HS-27A (cell line): ENCODE results near the gene VARS2.

ENCODE experiments used
- DNase-seq: peaks from one replicate; pipeline ENCODE4 v3.0.0-alpha.2; 2012; ENCODE audit warnings: low read depth, missing footprints

Gene VARS2

GRCh38 chr6:30884521-30885480 lies 29.2 kb upstream of the VARS2 start:
- DNase-seq, result no peak

DNA sequence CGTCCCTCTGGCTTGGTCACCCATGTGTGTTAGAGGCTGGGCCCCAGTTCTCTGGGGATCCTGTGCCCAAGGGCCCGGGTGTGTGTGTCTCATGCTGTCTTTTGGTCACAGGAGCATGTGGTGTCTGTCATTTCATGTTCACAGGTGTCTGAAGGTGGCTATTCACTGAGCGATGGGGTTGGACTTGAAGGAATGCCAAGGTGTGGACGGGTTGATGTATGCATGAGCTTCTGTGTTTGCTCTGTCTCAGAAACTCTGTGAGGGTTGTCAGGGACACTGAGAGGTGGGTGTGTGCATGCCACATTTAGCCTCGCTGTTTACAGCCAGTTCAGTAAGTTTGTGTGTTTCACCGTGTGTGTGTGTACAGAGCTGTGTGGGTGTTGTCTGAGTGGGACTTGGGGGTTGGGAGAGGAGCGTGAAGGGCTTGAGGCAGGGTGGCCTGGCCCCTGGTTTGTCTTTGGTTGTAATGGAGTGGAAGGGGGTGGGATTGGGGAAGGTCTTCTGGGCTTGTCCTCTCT lies 28.5 kb upstream of the VARS2 start:
- DNase-seq, result no peak

DNA sequence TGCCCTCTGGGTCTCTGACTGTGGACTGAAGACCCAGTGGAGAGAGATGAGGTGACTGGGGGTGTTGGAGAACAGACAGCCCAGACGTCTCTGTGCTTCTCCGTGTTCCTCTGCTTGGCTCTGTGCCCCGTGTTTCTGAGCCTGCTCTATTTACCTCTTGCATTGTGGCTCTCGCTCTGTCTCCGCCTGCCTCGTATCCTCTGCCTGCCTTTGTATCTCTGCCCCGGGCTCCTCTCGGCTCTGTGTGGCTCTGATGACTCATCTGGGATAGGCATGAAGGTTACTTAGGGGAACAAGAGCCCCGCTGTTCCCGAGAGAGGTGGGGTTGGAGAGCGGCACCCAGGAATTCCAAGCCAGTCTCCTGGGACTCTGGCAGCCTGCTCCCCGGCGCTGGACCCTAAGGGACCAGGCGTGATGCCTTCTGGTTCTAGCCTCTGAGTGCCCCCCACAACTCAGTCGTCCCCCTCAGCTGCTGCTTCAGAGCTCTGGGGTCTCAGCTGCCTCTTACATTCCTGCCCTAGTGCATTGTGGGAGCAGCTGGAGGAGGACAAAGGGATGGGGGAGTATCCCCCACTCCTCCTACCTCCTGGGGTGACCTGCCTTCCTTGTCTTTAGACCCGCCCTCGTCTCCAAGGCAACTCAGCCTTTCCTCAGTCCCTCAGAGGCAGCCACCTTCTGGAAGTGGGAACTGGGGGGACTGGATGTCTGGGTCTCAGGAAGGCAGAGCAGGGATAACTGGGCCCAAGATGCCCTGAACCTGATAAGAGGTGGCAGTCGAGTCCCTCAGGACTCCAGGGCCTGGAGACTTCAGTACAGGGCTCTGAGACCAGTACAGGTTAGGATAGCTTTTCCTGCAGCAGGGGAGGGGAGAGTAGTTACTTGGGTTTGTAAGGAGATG lies 27.8 kb upstream of the VARS2 start:
- peak; percentile 51 for DNase-seq

- no peak for DNase-seq
Observed at GRCh38 chr6:30886897-30887255, 27.2 kb upstream of the VARS2 start.

GRCh38 chr6:30887901-30888815 lies 25.9 kb upstream of the VARS2 start:
- DNase-seq, result no peak

DNA sequence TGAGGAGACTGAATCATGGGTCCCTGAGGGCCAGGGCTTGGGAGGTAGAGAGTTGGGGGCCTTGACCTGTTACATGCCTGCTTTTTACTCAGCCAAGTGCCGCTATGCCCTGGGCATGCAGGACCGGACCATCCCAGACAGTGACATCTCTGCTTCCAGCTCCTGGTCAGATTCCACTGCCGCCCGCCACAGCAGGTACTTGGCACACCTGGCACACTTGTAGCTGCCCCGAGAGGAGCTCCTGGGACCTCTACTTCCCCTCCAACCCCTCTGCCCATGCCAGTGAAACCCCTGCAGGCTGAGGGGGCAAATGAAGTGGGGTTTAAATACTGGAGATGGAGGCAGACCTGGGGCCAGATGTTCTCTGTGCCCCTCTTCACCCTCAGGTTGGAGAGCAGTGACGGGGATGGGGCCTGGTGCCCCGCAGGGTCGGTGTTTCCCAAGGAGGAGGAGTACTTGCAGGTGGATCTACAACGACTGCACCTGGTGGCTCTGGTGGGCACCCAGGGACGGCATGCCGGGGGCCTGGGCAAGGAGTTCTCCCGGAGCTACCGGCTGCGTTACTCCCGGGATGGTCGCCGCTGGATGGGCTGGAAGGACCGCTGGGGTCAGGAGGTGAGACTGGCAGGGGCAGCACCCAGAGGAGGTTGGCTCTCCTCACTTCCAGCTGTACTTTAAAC lies 25.1 kb upstream of the VARS2 start:
- no peak for DNase-seq

DNA sequence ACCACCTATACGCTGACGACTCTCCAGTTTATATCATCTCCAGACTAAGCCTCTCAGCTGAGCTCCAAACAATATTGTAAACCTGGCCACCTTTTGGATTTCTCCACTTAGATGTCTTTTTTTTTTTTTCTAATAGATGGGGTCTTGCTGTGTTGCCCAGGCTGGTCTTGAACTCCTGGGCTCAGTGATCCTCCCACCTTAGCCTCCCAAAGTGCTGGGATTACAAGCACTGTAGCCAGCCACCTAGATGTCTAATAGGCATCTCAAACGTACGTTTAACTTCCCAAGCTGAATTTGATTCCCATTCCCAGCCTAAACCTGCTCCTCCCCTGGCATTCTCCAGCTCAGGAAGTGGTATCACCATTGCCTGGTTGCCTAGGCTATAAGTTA lies 24.5 kb upstream of the VARS2 start:
- no peak for DNase-seq

GRCh38 chr6:30889921-30890645 lies 24.0 kb upstream of the VARS2 start:
- no peak for DNase-seq

- DNase-seq, result no peak
Observed at GRCh38 chr6:30890646-30891449, 23.2 kb upstream of the VARS2 start.

GRCh38 chr6:30891450-30891723 lies 22.7 kb upstream of the VARS2 start:
- no peak for DNase-seq

DNA sequence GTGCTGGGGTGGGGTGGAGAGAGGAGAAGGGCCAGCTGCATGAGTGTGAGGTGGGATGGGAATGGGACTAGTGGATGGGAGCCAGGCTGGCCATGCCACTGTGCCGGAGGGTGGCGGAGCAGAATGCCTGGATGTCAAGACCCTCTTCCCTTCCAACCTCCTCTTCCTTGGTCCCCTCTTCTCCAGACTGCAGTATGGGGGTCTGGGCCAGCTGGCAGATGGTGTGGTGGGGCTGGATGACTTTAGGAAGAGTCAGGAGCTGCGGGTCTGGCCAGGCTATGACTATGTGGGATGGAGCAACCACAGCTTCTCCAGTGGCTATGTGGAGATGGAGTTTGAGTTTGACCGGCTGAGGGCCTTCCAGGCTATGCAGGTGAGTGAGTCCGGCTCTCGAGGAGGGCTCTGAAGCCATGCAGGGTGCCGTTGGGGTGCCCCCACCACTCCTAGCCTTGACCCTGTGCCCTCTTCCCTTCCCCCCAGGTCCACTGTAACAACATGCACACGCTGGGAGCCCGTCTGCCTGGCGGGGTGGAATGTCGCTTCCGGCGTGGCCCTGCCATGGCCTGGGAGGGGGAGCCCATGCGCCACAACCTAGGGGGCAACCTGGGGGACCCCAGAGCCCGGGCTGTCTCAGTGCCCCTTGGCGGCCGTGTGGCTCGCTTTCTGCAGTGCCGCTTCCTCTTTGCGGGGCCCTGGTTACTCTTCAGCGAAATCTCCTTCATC lies 22.1 kb upstream of the VARS2 start:
- no peak for DNase-seq

- no peak for DNase-seq
Observed at GRCh38 chr6:30893001-30893591, 20.9 kb upstream of the VARS2 start.

GRCh38 chr6:30893666-30894065 lies 20.4 kb upstream of the VARS2 start:
- no peak for DNase-seq

GRCh38 chr6:30894381-30894780 lies 19.7 kb upstream of the VARS2 start:
- DNase-seq, result no peak

DNA sequence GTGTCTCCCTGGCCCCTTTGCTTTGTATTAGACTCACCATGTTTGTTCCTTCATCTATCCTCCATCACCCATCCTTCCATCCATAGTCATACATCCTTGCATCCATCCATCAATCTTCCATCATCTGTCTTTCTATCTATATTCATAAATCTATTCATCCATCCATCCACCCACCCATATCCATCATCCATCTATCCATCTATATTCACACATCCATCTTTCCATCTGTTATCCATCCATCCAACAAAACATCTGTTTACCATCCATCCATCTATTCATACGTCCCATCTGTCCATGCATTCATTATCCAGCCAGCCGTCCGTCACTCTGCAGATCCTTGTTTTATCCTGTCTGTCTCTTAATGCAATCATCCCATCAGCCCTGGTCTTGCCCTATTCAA lies 19.1 kb upstream of the VARS2 start:
- no peak for DNase-seq

DNA sequence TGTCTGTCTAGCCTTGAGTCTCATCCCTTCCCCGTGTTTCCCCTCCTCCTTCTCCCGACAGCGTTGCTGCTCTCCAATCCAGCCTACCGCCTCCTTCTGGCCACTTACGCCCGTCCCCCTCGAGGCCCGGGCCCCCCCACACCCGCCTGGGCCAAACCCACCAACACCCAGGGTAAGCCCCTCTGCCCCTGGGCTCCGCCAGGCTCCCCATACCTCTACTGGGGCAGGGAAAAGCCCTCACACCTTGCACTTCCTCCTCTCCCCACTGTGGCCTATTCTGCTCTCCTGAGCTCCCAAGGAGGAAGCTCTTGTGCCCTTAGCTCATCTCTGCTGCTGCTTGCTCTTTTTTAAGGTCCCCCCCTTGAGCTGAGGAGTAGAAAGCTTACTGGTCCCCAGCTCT lies 18.7 kb upstream of the VARS2 start:
- no peak for DNase-seq

DNA sequence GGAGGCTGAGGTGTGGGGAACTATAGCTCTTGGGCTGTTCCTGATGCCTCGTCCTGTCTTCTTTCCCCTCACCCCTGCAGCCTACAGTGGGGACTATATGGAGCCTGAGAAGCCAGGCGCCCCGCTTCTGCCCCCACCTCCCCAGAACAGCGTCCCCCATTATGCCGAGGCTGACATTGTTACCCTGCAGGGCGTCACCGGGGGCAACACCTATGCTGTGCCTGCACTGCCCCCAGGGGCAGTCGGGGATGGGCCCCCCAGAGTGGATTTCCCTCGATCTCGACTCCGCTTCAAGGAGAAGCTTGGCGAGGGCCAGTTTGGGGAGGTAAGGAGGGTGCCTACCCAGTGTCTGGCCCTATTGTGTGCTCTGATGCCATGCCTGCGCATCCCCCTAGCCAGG lies 17.5 kb upstream of the VARS2 start:
- DNase-seq, result no peak

- no peak for DNase-seq
Observed at GRCh38 chr6:30897882-30898281, 16.2 kb upstream of the VARS2 start.
